Activated CD8-positive, alpha-beta T cell treated with anti-CD3 and anti-CD28 coated beads for 36 hours (primary cell): ENCODE measurements around the gene IVD. TPM values are rescaled to one million over a fixed set of nuclear protein-coding genes. Genes with fewer than 3 reads are reported as not detected.

Experiments
- ATAC-seq: fragments of 200-7000 bp; cut with Tn5 transposase; one replicate; pipeline ENCODE4 v1.10.0; 2021; ENCODE audit warnings: mild to moderate bottlenecking, moderate library complexity
- CTCF ChIA-PET: fragments of 350-600 bp; sonication (Branson Sonifier 250); formaldehyde crosslinking; loops from one replicate; lab custom pipeline; 2021; ENCODE audit warnings: antibody characterized with exemption; lab: Charles Lee
- POLR2A ChIA-PET: fragments of 350-600 bp; sonication (Branson Sonifier 250); formaldehyde crosslinking; loops from one replicate; lab custom pipeline; 2021; ENCODE audit warnings: antibody characterized with exemption; lab: Charles Lee
- DNase-seq: peaks from one replicate; pipeline ENCODE4 v3.0.0-alpha.2; 2020
- H3K27ac Mint-ChIP-seq: one replicate; pipeline ENCODE4 v1.8.0; 2021; ENCODE audit warnings: mild to moderate bottlenecking, mixed read lengths
- H3K27me3 Mint-ChIP-seq: one replicate; pipeline ENCODE4 v1.8.0; 2021; ENCODE audit warnings: mixed read lengths
- H3K36me3 Mint-ChIP-seq: one replicate; pipeline ENCODE4 v1.8.0; 2021; ENCODE audit warnings: low read depth, mixed read lengths
- H3K4me1 Mint-ChIP-seq: one replicate; pipeline ENCODE4 v1.8.0; 2021; ENCODE audit warnings: low read depth, mixed read lengths
- H3K4me3 Mint-ChIP-seq: one replicate; pipeline ENCODE4 v1.8.0; 2021; ENCODE audit warnings: mild to moderate bottlenecking, moderate library complexity, mixed read lengths
- H3K9me3 Mint-ChIP-seq: one replicate; pipeline ENCODE4 v1.8.0; 2021; ENCODE audit warnings: mixed read lengths
- intact Hi-C: fragments of 100-400 bp; cut with micrococcal nuclease; formaldehyde crosslinking; loops from one replicate; pipeline ENCODE4 v1.10.0; 2022
- total RNA-seq, 2 experiments: library from RNA; stranded (reverse); gene quantifications; one replicate each; pipeline ENCODE4 v1.2.3, GENCODE V29; 2021
- TF ChIP-seq, protein P1 (sequence below): fragments of 200-600 bp; IDR thresholded peaks from one replicate; pipeline ENCODE4 v1.8.0; 2022; ENCODE audit warnings: antibody characterized with exemption, mild to moderate bottlenecking

Gene IVD
- total RNA-seq, 2 experiments from 2014 or later = 56.9 to 65.0 TPM

DNA sequence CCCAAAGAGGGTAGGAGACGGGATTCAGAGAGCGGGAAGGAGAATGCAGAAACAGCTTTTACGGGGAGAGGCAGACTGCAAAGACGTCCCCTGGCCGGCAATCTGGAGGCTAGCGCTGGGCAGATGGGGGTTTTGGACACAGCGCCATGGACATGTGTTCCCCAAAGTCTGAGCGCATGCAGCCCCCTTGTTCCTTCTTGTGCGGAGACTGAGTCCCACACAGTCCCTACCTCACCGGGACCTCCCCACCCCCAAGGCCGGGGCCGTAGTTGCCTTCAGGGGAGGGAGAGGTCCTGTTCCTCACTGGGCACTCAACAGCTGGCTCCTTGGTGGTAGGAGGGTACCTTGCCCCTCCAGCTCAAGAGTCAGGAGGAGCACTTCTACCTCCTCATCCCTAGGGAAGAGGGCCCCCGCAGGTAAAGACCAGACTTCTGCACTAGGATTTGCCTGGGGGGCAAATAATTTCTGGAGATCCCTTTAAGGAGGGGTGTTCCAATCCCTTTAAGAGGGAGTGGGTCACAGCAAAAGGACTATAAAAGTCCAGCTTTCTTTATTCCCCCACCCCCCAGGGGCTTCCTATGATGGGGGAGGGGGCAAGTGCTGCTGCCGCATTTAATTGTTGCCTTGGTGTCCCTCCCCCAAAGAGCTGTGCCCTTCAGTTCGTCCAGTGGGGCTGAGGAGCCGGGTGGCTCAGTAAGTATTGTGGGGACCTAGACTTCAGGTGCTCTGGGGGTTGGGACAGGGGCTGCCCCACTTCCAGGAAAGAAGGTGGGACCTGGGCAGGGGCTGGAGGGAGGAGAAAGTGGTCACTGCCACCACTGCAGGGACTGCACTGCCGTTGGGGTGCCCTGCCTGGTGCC lies 31.5 kb downstream of the IVD start:
- POLR2A ChIA-PET = interaction anchor here (1.1 to 1.7 kb wide), 3 partner anchors 12 to 113 kb away, joined by 3 to 4 read pairs (median 4); partner anchors contain the start of gene INAFM2

DNA sequence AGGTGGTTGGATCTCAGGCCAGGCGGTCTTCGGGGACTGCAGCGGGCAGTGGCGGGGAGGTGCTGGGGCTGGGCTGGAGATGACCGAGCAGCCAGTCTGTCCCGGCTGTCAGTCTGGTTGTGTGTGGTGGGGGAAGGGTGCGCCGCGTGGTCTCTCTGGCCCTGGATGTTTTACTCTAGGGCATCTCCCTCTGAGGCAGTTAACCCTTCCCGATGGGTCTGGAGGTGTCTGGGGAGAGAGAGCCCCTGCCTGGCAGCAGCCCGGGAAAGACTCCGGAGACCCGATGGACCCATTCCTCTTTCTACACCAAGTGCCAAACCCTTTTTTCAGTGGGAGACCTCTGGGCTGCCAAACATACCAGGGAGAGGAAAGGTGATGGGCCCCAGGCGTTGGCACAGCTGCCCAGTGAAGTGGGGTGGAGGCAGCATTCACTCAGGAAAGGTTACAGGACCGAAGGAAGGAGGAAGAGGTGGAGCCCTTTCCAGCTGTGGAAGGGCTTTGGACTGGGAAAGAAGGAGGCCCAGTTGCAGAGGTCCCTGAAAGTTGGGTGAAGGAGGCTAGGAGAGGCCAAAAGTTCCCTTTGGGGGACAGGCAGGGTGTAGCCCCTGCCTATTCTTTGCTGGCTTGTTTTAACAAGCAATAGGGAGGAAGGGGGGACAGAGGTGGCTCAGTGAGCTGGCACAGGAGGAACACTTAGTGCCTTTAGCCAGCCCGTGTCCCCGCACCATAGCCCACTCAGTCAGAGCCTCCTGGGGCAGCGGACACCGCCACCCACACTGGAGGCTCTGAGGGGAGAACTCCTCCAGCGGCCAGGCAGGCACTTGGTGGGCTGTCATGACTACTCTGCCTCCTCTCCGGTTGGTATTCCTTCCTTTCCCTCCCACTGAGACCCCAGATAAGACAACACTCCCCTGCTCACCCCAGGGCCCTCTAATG lies 32.4 kb downstream of the IVD start:
- intact Hi-C loops = no loop called here
- CTCF ChIA-PET = interaction anchor here (1.0 to 1.8 kb wide), 2 partner anchors 118 to 163 kb away, joined by 3 to 4 read pairs; no protein-coding TSS in a partner anchor
- TF ChIP-seq, protein P1, sequence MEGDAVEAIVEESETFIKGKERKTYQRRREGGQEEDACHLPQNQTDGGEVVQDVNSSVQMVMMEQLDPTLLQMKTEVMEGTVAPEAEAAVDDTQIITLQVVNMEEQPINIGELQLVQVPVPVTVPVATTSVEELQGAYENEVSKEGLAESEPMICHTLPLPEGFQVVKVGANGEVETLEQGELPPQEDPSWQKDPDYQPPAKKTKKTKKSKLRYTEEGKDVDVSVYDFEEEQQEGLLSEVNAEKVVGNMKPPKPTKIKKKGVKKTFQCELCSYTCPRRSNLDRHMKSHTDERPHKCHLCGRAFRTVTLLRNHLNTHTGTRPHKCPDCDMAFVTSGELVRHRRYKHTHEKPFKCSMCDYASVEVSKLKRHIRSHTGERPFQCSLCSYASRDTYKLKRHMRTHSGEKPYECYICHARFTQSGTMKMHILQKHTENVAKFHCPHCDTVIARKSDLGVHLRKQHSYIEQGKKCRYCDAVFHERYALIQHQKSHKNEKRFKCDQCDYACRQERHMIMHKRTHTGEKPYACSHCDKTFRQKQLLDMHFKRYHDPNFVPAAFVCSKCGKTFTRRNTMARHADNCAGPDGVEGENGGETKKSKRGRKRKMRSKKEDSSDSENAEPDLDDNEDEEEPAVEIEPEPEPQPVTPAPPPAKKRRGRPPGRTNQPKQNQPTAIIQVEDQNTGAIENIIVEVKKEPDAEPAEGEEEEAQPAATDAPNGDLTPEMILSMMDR = no peak

More for the DNA sequence above, 31.5 kb downstream of the IVD start:
- Mint-ChIP-seq H3K4me1 (peaks cover 21% of the 10 kb centered on the region), H3K4me3 (peak overlapping the region; percentile 43), H3K27ac (no peak overlapping the region), H3K27me3 (peaks cover 39% of the 10 kb centered on the region), H3K9me3 (no peaks in the 10 kb centered on the region), H3K36me3 (no peaks in the 10 kb centered on the region)
- CTCF ChIA-PET = interaction anchor here (1.2 to 1.8 kb wide), 2 partner anchors 70 to 117 kb away, joined by 3 to 4 read pairs; no protein-coding TSS in a partner anchor
- intact Hi-C loops = no loop called here
- DNase-seq (peak; percentile 12), ATAC-seq (no peak)
- TF ChIP-seq, protein P1 = no peak

DNA sequence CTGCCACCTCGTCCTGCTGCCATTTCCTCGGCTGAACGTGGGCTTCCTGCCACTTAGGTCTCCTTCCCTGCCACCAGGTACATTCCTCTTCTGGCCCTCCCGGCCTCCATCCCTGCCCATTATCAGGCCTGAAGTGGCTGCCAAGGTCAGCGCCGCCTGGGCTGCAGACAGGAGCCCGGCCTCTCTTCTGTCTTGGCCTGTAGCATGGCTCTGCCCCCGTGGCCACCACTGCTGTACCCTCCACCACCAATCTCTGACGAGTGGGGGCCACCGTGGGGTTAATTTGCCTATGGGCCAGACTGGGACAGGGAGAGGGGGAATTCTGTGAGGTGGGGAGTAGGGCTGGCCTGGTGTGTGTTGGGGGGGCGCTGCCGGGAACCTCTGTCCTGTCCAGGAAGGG lies 33.1 kb downstream of the IVD start:
- ATAC-seq = no peak
- intact Hi-C loops = no loop called here
- TF ChIP-seq, protein P1 = no peak
- POLR2A ChIA-PET = interaction anchor here (1.2 to 6.8 kb wide), 3 partner anchors 14 to 105 kb away, joined by 3 to 55 read pairs (median 6); partner anchors contain the start of gene KNSTRN
- H3K4me1 Mint-ChIP-seq = peaks cover 36% of the 10 kb centered on the region
- no peak overlapping the region for H3K27ac Mint-ChIP-seq
- no peak overlapping the region for H3K4me3 Mint-ChIP-seq
- CTCF ChIA-PET = interaction anchor here (1.0 to 1.8 kb wide), 2 partner anchors 118 to 164 kb away, joined by 3 to 4 read pairs; no protein-coding TSS in a partner anchor
- H3K36me3 Mint-ChIP-seq = no peaks in the 10 kb centered on the region
- DNase-seq = no peak
- peaks cover 39% of the 10 kb centered on the region for H3K27me3 Mint-ChIP-seq
- no peaks in the 10 kb centered on the region for H3K9me3 Mint-ChIP-seq

More for the DNA sequence above, 32.4 kb downstream of the IVD start:
- POLR2A ChIA-PET = interaction anchor here (1.1 to 2.0 kb wide), 3 partner anchors 29 to 114 kb away, joined by 3 to 6 read pairs (median 4); partner anchors contain the start of genes INAFM2 and KNSTRN
- ATAC-seq (no peak), DNase-seq (no peak)
- Mint-ChIP-seq H3K9me3 (no peaks in the 10 kb centered on the region), H3K27me3 (peaks cover 39% of the 10 kb centered on the region), H3K27ac (no peak overlapping the region), H3K36me3 (no peaks in the 10 kb centered on the region), H3K4me3 (no peak overlapping the region), H3K4me1 (peaks cover 29% of the 10 kb centered on the region)

DNA sequence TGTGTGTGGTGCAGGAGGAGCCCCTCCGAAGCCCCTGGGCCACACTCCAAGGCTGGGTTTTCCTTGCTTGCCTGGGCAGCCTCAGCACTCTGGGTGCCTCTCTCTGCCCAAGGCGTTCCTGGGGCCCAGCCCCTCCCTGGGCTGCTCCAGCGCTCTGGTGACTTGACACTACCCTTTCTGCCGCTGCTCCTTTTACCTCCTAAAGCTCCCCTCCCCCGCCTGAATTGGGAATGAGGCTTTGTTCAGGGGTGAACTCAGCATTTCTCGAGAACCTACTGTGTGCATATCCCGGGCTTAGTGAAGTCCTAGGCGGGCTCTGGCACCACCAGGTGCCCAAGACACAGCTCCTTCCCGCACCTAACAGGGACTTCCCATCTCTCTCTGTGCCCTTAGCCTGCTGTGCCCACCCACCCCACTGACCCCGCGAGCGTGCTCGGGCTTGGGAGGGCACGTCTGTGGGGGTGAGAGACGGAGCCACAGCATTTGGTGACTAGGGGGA lies 33.9 kb downstream of the IVD start:
- Mint-ChIP-seq H3K36me3 (no peaks in the 10 kb centered on the region), H3K9me3 (no peaks in the 10 kb centered on the region), H3K4me1 (peaks cover 44% of the 10 kb centered on the region), H3K27ac (no peak overlapping the region), H3K4me3 (peak overlapping the region; percentile 86), H3K27me3 (peaks cover 39% of the 10 kb centered on the region)
- DNase-seq (no peak), ATAC-seq (no peak)
- ChIA-PET CTCF (interaction anchor here (0.9 to 4.2 kb wide), 8 partner anchors 12 to 165 kb away, joined by 3 to 23 read pairs (median 5); partner anchors contain the start of gene IVD), POLR2A (interaction anchor here (0.6 to 6.8 kb wide), 8 partner anchors 13 to 132 kb away, joined by 3 to 55 read pairs (median 4); partner anchors contain the start of genes KNSTRN and PLCB2)
- TF ChIP-seq, protein P1 = no peak
- intact Hi-C loops = no loop called here
